ENCODE data around the gene RAC2. TPM values are rescaled to one million over a fixed set of nuclear protein-coding genes. Genes with fewer than 3 reads are reported as not detected.

RAC2 gene
- total and polyA plus RNA-seq, 9 of the 15 experiments (the other 6 are each of a cell fraction or from before 2014, with no cell fraction given) = 22.7 to 103 (median 43.3) TPM

- TF ChIP-seq FOXJ2 (tag; IDR thresholded peaks at IDR 0.05) = no peak
- TF ChIP-seq, protein P1, sequence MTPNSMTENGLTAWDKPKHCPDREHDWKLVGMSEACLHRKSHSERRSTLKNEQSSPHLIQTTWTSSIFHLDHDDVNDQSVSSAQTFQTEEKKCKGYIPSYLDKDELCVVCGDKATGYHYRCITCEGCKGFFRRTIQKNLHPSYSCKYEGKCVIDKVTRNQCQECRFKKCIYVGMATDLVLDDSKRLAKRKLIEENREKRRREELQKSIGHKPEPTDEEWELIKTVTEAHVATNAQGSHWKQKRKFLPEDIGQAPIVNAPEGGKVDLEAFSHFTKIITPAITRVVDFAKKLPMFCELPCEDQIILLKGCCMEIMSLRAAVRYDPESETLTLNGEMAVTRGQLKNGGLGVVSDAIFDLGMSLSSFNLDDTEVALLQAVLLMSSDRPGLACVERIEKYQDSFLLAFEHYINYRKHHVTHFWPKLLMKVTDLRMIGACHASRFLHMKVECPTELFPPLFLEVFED (CRISPR knock-in tag; conservative IDR thresholded peaks at IDR 0.05) = 0 out of 2 replicates have a peak, but pooled peaks have one; percentile 15
- peak; percentile 29; the same call in 1 of the 2 replicates for TF ChIP-seq CBFA2T3 (IDR thresholded peaks at IDR 0.05)
- peak; percentile 98 for TF ChIP-seq TBP (optimal IDR thresholded peaks at IDR 0.05; ENCODE audit: low read depth, low read length)
- TF ChIP-seq FOXM1 (IDR thresholded peaks at IDR 0.05; ENCODE audit: low read depth) = peak; percentile 17; the same call in 1 of the 2 replicates
- TF ChIP-seq FOXM1 (CRISPR knock-in tag; IDR thresholded peaks at IDR 0.05; ENCODE audit: low read depth) = no peak
- no peak for TF ChIP-seq NFXL1 (CRISPR knock-in tag; IDR thresholded peaks at IDR 0.05)
- no peak for TF ChIP-seq CBFB (CRISPR knock-in tag; IDR thresholded peaks at IDR 0.05)
- TF ChIP-seq, protein P2, sequence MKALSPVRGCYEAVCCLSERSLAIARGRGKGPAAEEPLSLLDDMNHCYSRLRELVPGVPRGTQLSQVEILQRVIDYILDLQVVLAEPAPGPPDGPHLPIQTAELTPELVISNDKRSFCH (CRISPR knock-in tag; IDR thresholded peaks at IDR 0.05) = no peak
- TF ChIP-seq, protein P2 (tag; IDR thresholded peaks at IDR 0.05) = 0 out of 2 replicates have a peak, but pooled peaks have one; percentile 21
- peak; percentile 30; the same call in 1 of the 2 replicates for TF ChIP-seq MYNN (IDR thresholded peaks at IDR 0.05)
- no peak for TF ChIP-seq MYNN (CRISPR knock-in tag; IDR thresholded peaks at IDR 0.05)
- TF ChIP-seq BCOR (IDR thresholded peaks at IDR 0.05) = no peak
- TF ChIP-seq HIVEP1 (CRISPR knock-in tag; IDR thresholded peaks at IDR 0.05) = no peak
- TF ChIP-seq GABPA (tag; conservative IDR thresholded peaks at IDR 0.05; ENCODE audit: low read depth) = peak; percentile 46; the same call in 1 of the 2 replicates
- no peak for TF ChIP-seq SMC3 (conservative IDR thresholded peaks at IDR 0.05; ENCODE audit: insufficient read depth, low read depth, low read length)
- TF ChIP-seq NCOR1 (IDR thresholded peaks at IDR 0.05) = no peak
- no peak for TF ChIP-seq KHSRP (IDR thresholded peaks at IDR 0.05)
- no peak for TF ChIP-seq CHCHD3 (CRISPR knock-in tag; IDR thresholded peaks at IDR 0.05)
- TF ChIP-seq, protein P3, sequence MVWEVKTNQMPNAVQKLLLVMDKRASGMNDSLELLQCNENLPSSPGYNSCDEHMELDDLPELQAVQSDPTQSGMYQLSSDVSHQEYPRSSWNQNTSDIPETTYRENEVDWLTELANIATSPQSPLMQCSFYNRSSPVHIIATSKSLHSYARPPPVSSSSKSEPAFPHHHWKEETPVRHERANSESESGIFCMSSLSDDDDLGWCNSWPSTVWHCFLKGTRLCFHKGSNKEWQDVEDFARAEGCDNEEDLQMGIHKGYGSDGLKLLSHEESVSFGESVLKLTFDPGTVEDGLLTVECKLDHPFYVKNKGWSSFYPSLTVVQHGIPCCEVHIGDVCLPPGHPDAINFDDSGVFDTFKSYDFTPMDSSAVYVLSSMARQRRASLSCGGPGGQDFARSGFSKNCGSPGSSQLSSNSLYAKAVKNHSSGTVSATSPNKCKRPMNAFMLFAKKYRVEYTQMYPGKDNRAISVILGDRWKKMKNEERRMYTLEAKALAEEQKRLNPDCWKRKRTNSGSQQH (CRISPR knock-in tag; IDR thresholded peaks at IDR 0.05) = no peak
- no peak for TF ChIP-seq YBX1 (IDR thresholded peaks at IDR 0.05)
- TF ChIP-seq, protein P4, sequence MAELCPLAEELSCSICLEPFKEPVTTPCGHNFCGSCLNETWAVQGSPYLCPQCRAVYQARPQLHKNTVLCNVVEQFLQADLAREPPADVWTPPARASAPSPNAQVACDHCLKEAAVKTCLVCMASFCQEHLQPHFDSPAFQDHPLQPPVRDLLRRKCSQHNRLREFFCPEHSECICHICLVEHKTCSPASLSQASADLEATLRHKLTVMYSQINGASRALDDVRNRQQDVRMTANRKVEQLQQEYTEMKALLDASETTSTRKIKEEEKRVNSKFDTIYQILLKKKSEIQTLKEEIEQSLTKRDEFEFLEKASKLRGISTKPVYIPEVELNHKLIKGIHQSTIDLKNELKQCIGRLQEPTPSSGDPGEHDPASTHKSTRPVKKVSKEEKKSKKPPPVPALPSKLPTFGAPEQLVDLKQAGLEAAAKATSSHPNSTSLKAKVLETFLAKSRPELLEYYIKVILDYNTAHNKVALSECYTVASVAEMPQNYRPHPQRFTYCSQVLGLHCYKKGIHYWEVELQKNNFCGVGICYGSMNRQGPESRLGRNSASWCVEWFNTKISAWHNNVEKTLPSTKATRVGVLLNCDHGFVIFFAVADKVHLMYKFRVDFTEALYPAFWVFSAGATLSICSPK (IDR thresholded peaks at IDR 0.05; ENCODE audit: borderline replicate concordance) = no peak
- no peak for TF ChIP-seq CBFA2T2 (conservative IDR thresholded peaks at IDR 0.05)
- TF ChIP-seq NBN (IDR thresholded peaks at IDR 0.05; ENCODE audit: low read depth) = peak; percentile 61; the same call in 1 of the 2 replicates
- TF ChIP-seq NFIC (IDR thresholded peaks at IDR 0.05) = peak; percentile 48
- 0 out of 4 replicates have a peak, but pooled peaks of 1 of the 2 experiments have one; percentile 52 for TF ChIP-seq ZNF639 (CRISPR knock-in tag; conservative IDR thresholded peaks at IDR 0.05 in 1 of 2, IDR thresholded peaks at IDR 0.05 in 1 of 2)
Measured at GRCh38 chr22:37193629-37194191, 50.4 kb downstream of the RAC2 start (continued).

All from K562 (cell line).